Adipocyte (in vitro differentiated cells): ENCODE results near the gene P2RX2.

Experiments used
- DNase-seq: peaks from one replicate; pipeline ENCODE4 v3.0.0-alpha.2; 2015; ENCODE audit warnings: low read depth
- H3K27me3 ChIP-seq: replicated peaks from 2 replicates; pipeline ENCODE4 v1.7.0; 2013; ENCODE audit warnings: mild to moderate bottlenecking, low read length, moderate library complexity; ENCODE audit not compliant: control insufficient read depth, insufficient read depth
- H3K36me3 ChIP-seq: 2 replicates; pipeline ENCODE4 v1.7.0; 2013; ENCODE audit warnings: low read length, mild to moderate bottlenecking, moderate library complexity; ENCODE audit not compliant: control insufficient read depth, insufficient read depth, severe bottlenecking
- H3K4me1 ChIP-seq: 2 replicates; pipeline ENCODE4 v1.7.0; 2013; ENCODE audit warnings: mild to moderate bottlenecking, low read length, moderate library complexity; ENCODE audit not compliant: control insufficient read depth, insufficient read depth
- H3K4me3 ChIP-seq: 2 replicates; pipeline ENCODE4 v1.7.0; 2013; ENCODE audit warnings: mild to moderate bottlenecking, low read length, moderate library complexity
- H3K9ac ChIP-seq: 2 replicates; pipeline ENCODE4 v1.7.0; 2013; ENCODE audit warnings: mild to moderate bottlenecking, low read length, moderate library complexity
- H3K9me3 ChIP-seq: 2 replicates; pipeline ENCODE4 v1.7.0; 2013; ENCODE audit warnings: mild to moderate bottlenecking, low read length, moderate library complexity; ENCODE audit not compliant: control insufficient read depth

Gene P2RX2

DNA sequence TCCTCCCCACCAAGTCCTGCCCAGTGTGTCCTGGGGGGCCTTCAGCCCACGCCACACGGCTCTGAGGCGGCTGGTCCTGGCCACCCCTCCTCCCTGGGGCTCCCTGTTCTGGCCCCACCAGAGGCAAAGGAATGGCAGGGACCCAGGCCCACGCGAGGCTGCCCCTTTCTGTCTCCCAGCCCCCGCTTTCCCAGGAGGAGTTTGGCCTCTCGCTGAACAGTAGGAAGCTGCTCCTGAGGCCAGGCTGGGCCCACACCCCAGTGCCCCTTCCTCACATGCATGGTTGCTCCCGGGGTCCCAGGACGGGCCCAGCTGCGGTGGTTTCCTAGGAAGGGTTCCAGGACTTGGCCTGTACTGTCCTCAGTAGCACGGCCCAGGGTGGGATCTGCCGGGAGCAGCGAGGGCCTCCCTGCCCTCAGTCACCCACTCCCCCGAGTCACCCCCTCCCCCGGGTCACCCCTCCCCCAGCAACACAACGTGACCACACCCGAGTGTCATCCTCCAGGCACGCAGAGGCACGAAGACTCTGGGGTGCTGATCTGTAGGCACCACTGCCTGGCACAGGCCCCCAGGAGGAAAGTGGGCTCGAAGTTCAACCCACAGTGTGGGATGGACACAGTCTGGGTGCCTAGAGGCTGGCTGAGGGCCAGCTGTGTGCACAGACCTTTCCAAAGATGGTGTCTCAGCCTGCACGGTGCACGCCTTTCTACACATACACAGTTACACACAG is 41.2 kb upstream of the P2RX2 start:
- Histone ChIP-seq H3K9ac (no peak overlapping the region), H3K4me1 (no peaks in the 10 kb centered on the region), H3K36me3 (peaks cover 8% of the 10 kb centered on the region), H3K9me3 (no peaks in the 10 kb centered on the region), H3K27me3 (no peaks in the 10 kb centered on the region), H3K4me3 (no peak overlapping the region)
- DNase-seq = no peak

DNA sequence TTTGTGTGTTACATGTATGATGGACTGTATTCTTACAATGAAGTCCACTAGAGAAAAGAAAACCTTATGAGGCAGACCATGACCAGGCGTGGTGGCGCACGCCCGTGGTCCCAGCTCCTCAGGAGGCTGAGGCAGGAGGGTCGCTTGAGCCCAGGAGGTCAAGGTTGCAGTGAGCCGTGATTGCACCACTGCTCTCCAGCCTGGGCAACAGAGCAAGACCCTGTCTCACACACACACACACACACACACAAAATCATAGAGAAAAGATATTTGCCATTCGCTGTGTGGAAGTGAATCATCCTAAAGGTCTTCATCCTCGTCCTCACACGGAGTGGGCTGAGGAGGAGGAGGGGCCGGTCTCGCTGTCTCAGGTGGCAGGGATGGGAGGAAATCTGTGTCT is 40.5 kb upstream of the P2RX2 start:
- DNase-seq = no peak
- H3K27me3 ChIP-seq = no peaks in the 10 kb centered on the region
- no peaks in the 10 kb centered on the region for H3K9me3 ChIP-seq
- H3K36me3 ChIP-seq = peaks cover 8% of the 10 kb centered on the region
- H3K4me3 ChIP-seq = no peak overlapping the region
- no peak overlapping the region for H3K9ac ChIP-seq
- H3K4me1 ChIP-seq = no peaks in the 10 kb centered on the region

DNA sequence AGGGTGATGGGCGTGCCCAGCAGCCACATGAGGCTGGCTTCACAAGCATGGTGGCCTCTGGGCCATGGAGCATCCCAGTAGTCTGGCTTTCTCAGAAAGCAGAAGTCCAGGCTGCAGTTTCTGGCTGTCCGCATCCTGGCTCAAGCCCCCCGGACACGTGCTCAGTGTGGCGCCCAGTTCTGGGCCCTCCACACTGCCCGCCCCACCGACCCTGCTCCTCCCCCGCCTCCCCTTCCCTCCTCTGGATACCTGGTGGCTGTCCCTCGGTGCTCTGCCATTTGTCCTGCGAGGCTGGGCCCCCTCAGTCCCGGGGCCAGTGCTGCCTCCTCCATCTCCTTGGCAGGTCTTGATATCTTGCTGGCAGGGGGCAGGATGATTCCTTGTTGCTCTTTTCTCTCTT is 39.8 kb upstream of the P2RX2 start:
- DNase-seq = no peak
- H3K36me3 ChIP-seq = peaks cover 8% of the 10 kb centered on the region
- no peaks in the 10 kb centered on the region for H3K27me3 ChIP-seq
- no peak overlapping the region for H3K4me3 ChIP-seq
- H3K4me1 ChIP-seq = no peaks in the 10 kb centered on the region
- H3K9ac ChIP-seq = no peak overlapping the region
- H3K9me3 ChIP-seq = no peaks in the 10 kb centered on the region

DNA sequence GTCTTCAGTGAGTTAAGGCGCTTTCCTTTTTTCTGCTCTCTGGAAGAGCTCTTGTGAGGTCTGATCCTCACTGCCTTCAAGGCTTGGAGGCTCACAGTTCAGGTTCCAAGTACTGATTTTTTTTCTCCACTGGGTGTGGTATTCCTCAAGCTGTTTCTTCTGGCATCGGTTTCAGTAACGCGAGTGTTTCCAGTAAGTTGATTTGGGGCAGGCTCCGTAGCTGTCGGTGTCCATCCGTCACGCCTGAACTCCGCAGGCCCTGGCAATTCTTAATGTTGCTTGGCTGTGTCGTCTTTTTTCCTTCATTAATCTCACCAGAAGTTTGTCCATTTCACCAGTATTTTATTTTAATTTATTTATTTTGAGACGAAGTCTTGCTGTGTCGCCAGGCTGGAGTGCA is 38.8 kb upstream of the P2RX2 start:
- H3K4me1 ChIP-seq = no peaks in the 10 kb centered on the region
- no peak overlapping the region for H3K4me3 ChIP-seq
- no peaks in the 10 kb centered on the region for H3K27me3 ChIP-seq
- no peaks in the 10 kb centered on the region for H3K9me3 ChIP-seq
- no peak for DNase-seq
- no peak overlapping the region for H3K9ac ChIP-seq
- peaks cover 8% of the 10 kb centered on the region for H3K36me3 ChIP-seq

DNA sequence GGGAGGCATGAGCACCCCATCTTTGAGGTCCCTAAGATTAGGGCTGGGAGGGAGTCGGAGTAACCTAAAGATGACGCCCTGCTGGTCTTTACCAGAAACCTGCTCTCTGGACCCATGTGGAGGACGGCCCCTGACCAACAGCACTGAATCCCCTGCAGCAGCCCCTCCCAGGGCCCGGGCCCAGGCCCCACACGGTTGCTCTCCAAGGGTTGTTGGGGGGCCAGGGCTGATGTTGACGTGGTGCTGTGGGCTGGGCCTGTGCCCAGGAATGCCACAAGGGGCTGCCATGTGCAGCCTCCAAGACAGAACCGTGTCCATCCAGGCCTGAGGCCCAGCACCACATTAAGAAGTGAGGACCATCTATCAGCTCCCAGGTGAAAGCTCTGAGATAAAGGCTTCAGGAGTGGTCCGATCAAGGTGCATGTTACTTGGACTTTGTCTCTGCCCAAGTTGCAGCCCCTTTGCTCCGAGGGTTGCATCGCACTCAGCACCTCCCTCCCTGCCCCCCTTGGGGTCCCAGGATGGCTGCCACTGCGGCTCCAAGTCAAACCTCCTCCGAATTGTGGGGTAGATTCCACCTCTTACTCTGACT is 37.8 kb upstream of the P2RX2 start:
- DNase-seq = no peak
- Histone ChIP-seq H3K4me3 (no peak overlapping the region), H3K4me1 (no peaks in the 10 kb centered on the region), H3K27me3 (no peaks in the 10 kb centered on the region), H3K36me3 (peaks cover 8% of the 10 kb centered on the region), H3K9me3 (no peaks in the 10 kb centered on the region), H3K9ac (no peak overlapping the region)

DNA sequence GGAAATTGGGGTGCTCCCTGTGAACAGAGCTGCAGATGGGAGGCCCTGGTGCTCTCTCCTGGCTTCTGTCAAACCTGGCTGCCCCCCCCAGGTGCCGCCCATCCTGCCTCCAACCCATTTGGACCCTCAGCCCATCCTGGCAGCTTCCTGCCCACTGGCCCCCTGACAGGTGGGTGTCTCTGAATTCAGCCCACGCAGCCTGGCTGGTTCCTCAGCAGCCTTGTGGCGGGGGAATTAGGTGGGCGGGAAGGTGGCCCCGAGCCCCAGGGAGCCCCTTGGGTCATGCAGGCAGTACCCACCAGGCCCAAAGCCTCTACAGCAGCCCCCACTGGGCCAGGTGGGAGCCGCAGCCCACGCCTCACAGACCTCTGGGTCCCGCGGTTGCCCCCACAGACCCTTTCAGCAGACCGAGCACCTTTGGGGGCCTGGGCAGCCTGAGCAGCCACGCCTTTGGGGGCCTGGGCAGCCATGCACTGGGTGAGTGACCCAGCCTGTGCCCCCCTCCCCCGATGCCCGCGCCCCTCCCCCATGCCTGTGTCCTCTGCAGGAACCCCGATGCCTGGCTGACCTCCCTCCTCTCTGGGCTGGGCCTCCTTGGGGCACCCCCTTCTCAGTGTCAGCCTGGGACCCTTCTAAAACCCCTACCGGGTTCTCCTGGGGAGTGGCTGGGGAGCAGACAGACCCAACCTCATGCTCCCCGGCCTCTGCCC is 37.1 kb upstream of the P2RX2 start:
- H3K27me3 ChIP-seq = no peaks in the 10 kb centered on the region
- no peak overlapping the region for H3K4me3 ChIP-seq
- H3K9ac ChIP-seq = no peak overlapping the region
- no peaks in the 10 kb centered on the region for H3K4me1 ChIP-seq
- peaks cover 8% of the 10 kb centered on the region for H3K36me3 ChIP-seq
- no peaks in the 10 kb centered on the region for H3K9me3 ChIP-seq
- no peak for DNase-seq

DNA sequence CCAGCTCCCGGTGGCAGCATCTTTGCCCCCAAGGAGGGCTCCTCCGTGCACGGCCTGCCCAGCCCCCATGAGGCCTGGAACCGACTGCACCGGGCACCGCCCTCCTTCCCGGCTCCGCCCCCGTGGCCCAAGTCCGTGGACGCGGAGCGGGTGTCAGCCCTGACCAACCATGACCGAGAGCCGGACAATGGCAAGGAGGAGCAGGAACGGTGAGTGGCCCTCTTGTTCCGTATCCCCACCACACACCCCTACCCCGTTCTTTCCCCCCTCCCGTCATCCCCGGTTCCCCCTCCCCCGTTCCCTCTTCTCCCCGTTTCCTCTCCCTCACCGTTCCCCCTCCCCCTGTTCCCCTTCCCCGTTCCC is 36.5 kb upstream of the P2RX2 start:
- Histone ChIP-seq H3K4me3 (no peak overlapping the region), H3K27me3 (no peaks in the 10 kb centered on the region)

DNA sequence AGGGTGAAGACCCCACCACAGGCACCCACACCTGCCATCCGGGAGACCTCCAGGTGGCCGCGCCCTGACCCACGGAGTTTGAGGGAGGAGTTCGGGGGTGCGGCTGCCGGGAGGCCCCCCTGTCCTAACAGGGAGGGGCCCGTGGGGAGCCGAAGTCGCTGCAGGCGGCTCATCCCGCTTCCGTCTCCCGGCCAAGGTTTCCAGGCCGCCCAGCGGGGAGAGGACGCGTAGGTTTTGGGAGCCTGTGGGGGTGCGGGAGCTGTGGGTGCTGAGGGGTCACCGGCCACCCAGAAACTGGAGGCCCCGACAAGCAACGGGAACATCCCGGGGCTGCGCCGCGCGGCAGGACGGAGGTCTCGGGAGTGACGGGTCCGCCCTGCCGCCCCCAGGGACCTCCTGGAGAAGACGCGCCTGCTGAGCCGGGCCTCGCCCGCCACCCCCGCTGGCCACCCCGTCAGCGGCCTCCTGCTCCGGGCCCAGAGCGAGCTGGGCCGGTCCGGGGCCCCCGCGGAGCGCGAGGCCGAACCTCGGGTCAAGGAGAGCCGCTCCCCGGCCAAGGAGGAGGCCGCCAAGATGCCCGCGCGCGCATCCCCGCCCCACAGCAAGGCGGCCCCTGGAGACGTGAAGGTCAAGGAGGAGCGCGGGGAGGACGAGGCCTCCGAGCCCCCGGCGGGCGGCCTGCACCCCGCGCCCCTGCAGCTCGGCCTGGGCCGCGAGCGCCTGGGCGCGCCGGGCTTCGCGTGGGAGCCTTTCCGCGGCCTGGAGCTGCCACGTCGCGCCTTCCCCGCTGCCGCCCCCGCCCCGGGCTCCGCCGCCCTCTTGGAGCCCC is 35.8 kb upstream of the P2RX2 start:
- no peak overlapping the region for H3K4me3 ChIP-seq

More for the DNA sequence above, 36.5 kb upstream of the P2RX2 start:
- no peaks in the 10 kb centered on the region for H3K4me1 ChIP-seq
- no peaks in the 10 kb centered on the region for H3K9me3 ChIP-seq
- peaks cover 8% of the 10 kb centered on the region for H3K36me3 ChIP-seq
- no peak for DNase-seq
- H3K9ac ChIP-seq = no peak overlapping the region

DNA sequence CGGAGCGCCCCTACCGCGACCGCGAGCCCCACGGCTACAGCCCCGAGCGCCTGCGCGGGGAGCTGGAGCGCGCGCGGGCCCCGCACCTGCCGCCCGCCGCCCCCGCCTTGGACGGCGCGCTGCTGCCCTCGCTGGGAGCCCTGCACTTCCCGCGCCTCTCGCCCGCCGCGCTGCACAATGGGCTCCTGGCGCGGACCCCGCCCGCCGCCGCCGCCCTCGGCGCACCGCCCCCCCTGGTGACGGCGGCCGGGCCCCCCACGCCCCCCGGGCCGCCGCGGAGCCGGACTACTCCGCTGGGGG is 35.2 kb upstream of the P2RX2 start:
- H3K4me3 ChIP-seq = no peak overlapping the region
- no peak for DNase-seq

More for the DNA sequence above, 35.8 kb upstream of the P2RX2 start:
- H3K27me3 ChIP-seq = peaks cover 4% of the 10 kb centered on the region
- H3K9ac ChIP-seq = no peak overlapping the region
- no peaks in the 10 kb centered on the region for H3K4me1 ChIP-seq
- DNase-seq = no peak
- peaks cover 8% of the 10 kb centered on the region for H3K36me3 ChIP-seq
- H3K9me3 ChIP-seq = no peaks in the 10 kb centered on the region

DNA sequence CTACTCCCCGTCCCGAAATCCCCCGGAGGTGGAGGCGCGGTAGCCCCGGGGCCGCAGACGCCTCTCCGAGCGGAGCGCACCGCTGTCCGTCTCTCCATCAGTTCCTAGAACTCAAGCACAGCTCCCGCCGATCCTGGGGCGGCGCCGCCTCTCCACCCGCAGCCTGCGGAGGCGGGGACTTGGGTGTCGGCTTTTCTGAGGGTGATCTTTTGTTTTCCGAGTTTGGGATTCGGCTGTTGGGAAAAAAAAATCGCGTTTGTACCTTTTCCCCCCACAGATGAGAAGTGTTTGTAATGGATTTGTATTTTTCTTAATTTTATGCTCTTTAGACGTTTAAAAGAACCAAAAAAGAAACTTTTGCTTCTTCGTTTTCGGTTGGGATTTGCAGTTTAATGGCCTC is 34.8 kb upstream of the P2RX2 start:
- Histone ChIP-seq H3K27me3 (peaks cover 12% of the 10 kb centered on the region), H3K36me3 (peaks cover 8% of the 10 kb centered on the region), H3K4me3 (no peak overlapping the region), H3K9me3 (peaks cover under 1% of the 10 kb centered on the region), H3K4me1 (no peaks in the 10 kb centered on the region), H3K9ac (no peak overlapping the region)
- DNase-seq = no peak

More for the DNA sequence above, 35.2 kb upstream of the P2RX2 start:
- Histone ChIP-seq H3K36me3 (peaks cover 8% of the 10 kb centered on the region), H3K9ac (no peak overlapping the region), H3K4me1 (no peaks in the 10 kb centered on the region), H3K9me3 (no peaks in the 10 kb centered on the region), H3K27me3 (peaks cover 8% of the 10 kb centered on the region)

DNA sequence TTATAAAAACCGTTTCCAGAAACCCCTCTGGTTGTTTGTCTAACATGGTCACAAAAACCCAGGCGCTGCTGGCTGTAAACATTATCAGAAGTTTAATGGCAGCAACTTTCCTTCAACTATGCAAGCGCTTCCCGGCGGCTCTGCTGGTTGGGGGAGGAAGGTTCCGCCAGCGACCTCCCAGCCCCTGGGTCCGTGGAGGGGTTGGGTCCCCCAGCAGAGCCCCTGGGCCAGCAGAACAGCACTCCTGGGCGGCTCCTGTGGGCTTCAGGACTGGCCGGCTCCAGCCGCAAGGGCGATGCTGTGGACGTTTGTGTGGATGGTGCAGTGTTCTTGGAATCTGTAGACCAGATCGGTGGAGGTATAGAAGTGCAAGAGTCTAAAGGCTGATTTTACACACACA is 34.1 kb upstream of the P2RX2 start:
- Histone ChIP-seq H3K4me3 (no peak overlapping the region), H3K27me3 (peaks cover 17% of the 10 kb centered on the region), H3K9ac (no peak overlapping the region), H3K9me3 (peaks cover 7% of the 10 kb centered on the region), H3K4me1 (no peaks in the 10 kb centered on the region), H3K36me3 (peaks cover 6% of the 10 kb centered on the region)
- no peak for DNase-seq
